ENCODE data around the gene RNF115.

RNF115 gene

GRCh38 chr1:145716641-145717345 lies 107.1 kb downstream of the RNF115 start:
- Histone ChIP-seq H3K36me3 (ENCODE audit: control insufficient read depth, insufficient read depth, low read length) (no peaks in the 10 kb centered on the region), H3K4me1 (ENCODE audit: control insufficient read depth, insufficient read depth, low read length) (no peaks in the 10 kb centered on the region), H3K9ac (ENCODE audit: low read length) (no peak overlapping the region), H3K4me3 (ENCODE audit: low read length) (no peak overlapping the region), H3K27me3 (ENCODE audit: control insufficient read depth, insufficient read depth, low read length) (peaks cover 19% of the 10 kb centered on the region), H3K9me3 (ENCODE audit: control insufficient read depth, low read length) (no peaks in the 10 kb centered on the region)

- H3K36me3 ChIP-seq (ENCODE audit: control insufficient read depth, insufficient read depth, low read length), result no peaks in the 10 kb centered on the region
- peaks cover 8% of the 10 kb centered on the region for H3K4me1 ChIP-seq (ENCODE audit: control insufficient read depth, insufficient read depth, low read length)
- H3K9ac ChIP-seq (ENCODE audit: low read length), result no peak overlapping the region
- H3K4me3 ChIP-seq (ENCODE audit: low read length), result no peak overlapping the region
- H3K27me3 ChIP-seq (ENCODE audit: control insufficient read depth, insufficient read depth, low read length), result peaks cover 4% of the 10 kb centered on the region
- no peaks in the 10 kb centered on the region for H3K9me3 ChIP-seq (ENCODE audit: control insufficient read depth, low read length)
Observed at GRCh38 chr1:145714524-145715111, 109.3 kb downstream of the RNF115 start.

- H3K9ac ChIP-seq (ENCODE audit: low read length), result no peak overlapping the region
- peaks cover 15% of the 10 kb centered on the region for H3K4me1 ChIP-seq (ENCODE audit: control insufficient read depth, insufficient read depth, low read length)
Observed at GRCh38 chr1:145711213-145711651, 112.7 kb downstream of the RNF115 start.

GRCh38 chr1:145710291-145711027 lies 113.4 kb downstream of the RNF115 start:
- H3K36me3 ChIP-seq (ENCODE audit: control insufficient read depth, insufficient read depth, low read length), result no peaks in the 10 kb centered on the region
- peaks cover 15% of the 10 kb centered on the region for H3K4me1 ChIP-seq (ENCODE audit: control insufficient read depth, insufficient read depth, low read length)
- H3K27me3 ChIP-seq (ENCODE audit: control insufficient read depth, insufficient read depth, low read length), result no peaks in the 10 kb centered on the region
- no peaks in the 10 kb centered on the region for H3K9me3 ChIP-seq (ENCODE audit: control insufficient read depth, low read length)
- H3K4me3 ChIP-seq (ENCODE audit: low read length), result no peak overlapping the region
- H3K9ac ChIP-seq (ENCODE audit: low read length), result no peak overlapping the region

More at GRCh38 chr1:145711213-145711651, 112.7 kb downstream of the RNF115 start:
- H3K36me3 ChIP-seq (ENCODE audit: control insufficient read depth, insufficient read depth, low read length), result no peaks in the 10 kb centered on the region
- no peaks in the 10 kb centered on the region for H3K9me3 ChIP-seq (ENCODE audit: control insufficient read depth, low read length)
- H3K4me3 ChIP-seq (ENCODE audit: low read length), result no peak overlapping the region
- no peaks in the 10 kb centered on the region for H3K27me3 ChIP-seq (ENCODE audit: control insufficient read depth, insufficient read depth, low read length)

DNA sequence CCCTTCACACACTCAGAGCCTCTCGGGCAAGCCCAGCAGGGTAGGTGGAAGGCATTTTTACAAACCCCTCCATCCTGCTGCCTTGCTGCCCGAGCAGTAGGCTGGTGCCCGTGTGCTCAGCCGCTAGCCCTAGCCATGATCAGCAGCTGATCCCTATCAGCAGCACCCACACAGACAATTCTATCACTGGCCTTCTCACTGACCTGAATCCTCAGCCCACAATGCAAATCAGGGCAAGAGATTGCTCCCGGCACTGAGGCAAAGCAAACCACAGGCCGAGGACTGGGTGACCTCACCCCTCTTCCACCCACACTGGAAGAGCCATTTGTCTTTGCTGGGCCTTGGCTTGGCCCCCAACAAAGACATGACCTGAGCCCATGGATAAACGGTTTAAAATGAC lies 115.8 kb downstream of the RNF115 start:
- H3K27me3 ChIP-seq (ENCODE audit: control insufficient read depth, insufficient read depth, low read length), result no peaks in the 10 kb centered on the region
- no peak overlapping the region for H3K4me3 ChIP-seq (ENCODE audit: low read length)
- H3K4me1 ChIP-seq (ENCODE audit: control insufficient read depth, insufficient read depth, low read length), result peaks cover 15% of the 10 kb centered on the region
- H3K9me3 ChIP-seq (ENCODE audit: control insufficient read depth, low read length), result no peaks in the 10 kb centered on the region
- H3K9ac ChIP-seq (ENCODE audit: low read length), result no peak overlapping the region
- no peaks in the 10 kb centered on the region for H3K36me3 ChIP-seq (ENCODE audit: control insufficient read depth, insufficient read depth, low read length)

GRCh38 chr1:145707183-145707867 lies 116.6 kb downstream of the RNF115 start, which contains the start of gene PDZK1:
Gene PDZK1 (minus strand): TSS chr1:145707368. CDS start chr1:145688021, 19,347 bp downstream.
- H3K36me3 ChIP-seq (ENCODE audit: control insufficient read depth, insufficient read depth, low read length), result no peaks in the 10 kb centered on the region
- H3K4me3 ChIP-seq (ENCODE audit: low read length), result no peak within 1 kb of the TSS
- no peak within 1 kb of the TSS for H3K9ac ChIP-seq (ENCODE audit: low read length)
- H3K4me1 ChIP-seq (ENCODE audit: control insufficient read depth, insufficient read depth, low read length), result peaks cover 15% of the 10 kb centered on the region
- H3K27me3 ChIP-seq (ENCODE audit: control insufficient read depth, insufficient read depth, low read length), result no peaks in the 10 kb centered on the region
- H3K9me3 ChIP-seq (ENCODE audit: control insufficient read depth, low read length), result no peaks in the 10 kb centered on the region

DNA sequence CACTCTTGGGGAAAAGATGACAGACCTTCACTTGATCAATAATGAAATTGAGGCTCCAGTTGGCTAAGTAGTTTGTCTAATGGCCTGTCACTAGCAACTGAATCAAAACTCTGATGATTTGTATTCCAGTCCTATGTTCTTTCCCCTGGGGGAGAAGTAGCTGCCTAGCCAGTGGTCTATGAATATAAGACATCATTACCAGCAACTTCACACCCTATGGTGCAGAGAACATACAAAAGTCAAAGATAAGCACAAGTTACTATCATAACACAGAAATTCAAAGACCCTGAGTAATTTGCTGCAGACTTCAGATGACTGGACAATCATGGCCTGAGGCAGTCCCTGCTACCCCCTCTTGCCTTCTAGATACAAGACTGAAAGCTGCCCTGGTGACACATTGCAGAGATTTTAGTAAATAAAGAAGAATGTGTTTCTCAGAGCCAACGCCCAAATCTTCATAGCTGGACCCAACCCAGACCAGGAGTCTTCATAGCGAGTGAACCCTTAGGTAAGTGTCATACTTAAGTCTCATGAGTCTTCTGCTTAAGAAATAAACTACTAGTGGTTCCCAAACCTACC lies 117.7 kb downstream of the RNF115 start:
- H3K9ac ChIP-seq (ENCODE audit: low read length), result no peak overlapping the region
- H3K4me3 ChIP-seq (ENCODE audit: low read length), result no peak overlapping the region
- H3K36me3 ChIP-seq (ENCODE audit: control insufficient read depth, insufficient read depth, low read length), result no peaks in the 10 kb centered on the region

GRCh38 chr1:145705622-145706021 lies 118.3 kb downstream of the RNF115 start:
- H3K9ac ChIP-seq (ENCODE audit: low read length), result no peak overlapping the region

More for the DNA sequence above, 117.7 kb downstream of the RNF115 start:
- Histone ChIP-seq H3K4me1 (ENCODE audit: control insufficient read depth, insufficient read depth, low read length) (peaks cover 10% of the 10 kb centered on the region), H3K27me3 (ENCODE audit: control insufficient read depth, insufficient read depth, low read length) (no peaks in the 10 kb centered on the region), H3K9me3 (ENCODE audit: control insufficient read depth, low read length) (no peaks in the 10 kb centered on the region)

GRCh38 chr1:145702826-145703225 lies 121.1 kb downstream of the RNF115 start:
- Histone ChIP-seq H3K27me3 (ENCODE audit: control insufficient read depth, insufficient read depth, low read length) (no peaks in the 10 kb centered on the region), H3K4me1 (ENCODE audit: control insufficient read depth, insufficient read depth, low read length) (peaks cover 5% of the 10 kb centered on the region), H3K9me3 (ENCODE audit: control insufficient read depth, low read length) (no peaks in the 10 kb centered on the region), H3K36me3 (ENCODE audit: control insufficient read depth, insufficient read depth, low read length) (no peaks in the 10 kb centered on the region), H3K4me3 (ENCODE audit: low read length) (no peak overlapping the region), H3K9ac (ENCODE audit: low read length) (no peak overlapping the region)

More at GRCh38 chr1:145705622-145706021, 118.3 kb downstream of the RNF115 start:
- H3K27me3 ChIP-seq (ENCODE audit: control insufficient read depth, insufficient read depth, low read length), result no peaks in the 10 kb centered on the region
- H3K9me3 ChIP-seq (ENCODE audit: control insufficient read depth, low read length), result no peaks in the 10 kb centered on the region
- H3K4me1 ChIP-seq (ENCODE audit: control insufficient read depth, insufficient read depth, low read length), result peaks cover 7% of the 10 kb centered on the region
- H3K4me3 ChIP-seq (ENCODE audit: low read length), result no peak overlapping the region
- H3K36me3 ChIP-seq (ENCODE audit: control insufficient read depth, insufficient read depth, low read length), result no peaks in the 10 kb centered on the region

GRCh38 chr1:145702052-145702451 lies 121.8 kb downstream of the RNF115 start:
- H3K9ac ChIP-seq (ENCODE audit: low read length), result no peak overlapping the region
- H3K27me3 ChIP-seq (ENCODE audit: control insufficient read depth, insufficient read depth, low read length), result no peaks in the 10 kb centered on the region
- no peaks in the 10 kb centered on the region for H3K36me3 ChIP-seq (ENCODE audit: control insufficient read depth, insufficient read depth, low read length)
- no peaks in the 10 kb centered on the region for H3K9me3 ChIP-seq (ENCODE audit: control insufficient read depth, low read length)
- H3K4me1 ChIP-seq (ENCODE audit: control insufficient read depth, insufficient read depth, low read length), result no peaks in the 10 kb centered on the region
- no peak overlapping the region for H3K4me3 ChIP-seq (ENCODE audit: low read length)

GRCh38 chr1:145701306-145701862 lies 122.5 kb downstream of the RNF115 start:
- H3K4me1 ChIP-seq (ENCODE audit: control insufficient read depth, insufficient read depth, low read length), result no peaks in the 10 kb centered on the region
- no peaks in the 10 kb centered on the region for H3K9me3 ChIP-seq (ENCODE audit: control insufficient read depth, low read length)
- H3K27me3 ChIP-seq (ENCODE audit: control insufficient read depth, insufficient read depth, low read length), result no peaks in the 10 kb centered on the region
- H3K36me3 ChIP-seq (ENCODE audit: control insufficient read depth, insufficient read depth, low read length), result no peaks in the 10 kb centered on the region
- H3K4me3 ChIP-seq (ENCODE audit: low read length), result no peak overlapping the region
- no peak overlapping the region for H3K9ac ChIP-seq (ENCODE audit: low read length)
